Astrocyte (in vitro differentiated cells and primary cell): ENCODE data around the gene DYNLRB1. TPM values are rescaled to one million over a fixed set of nuclear protein-coding genes. Genes with fewer than 3 reads are reported as not detected.
A peak's percentile ranks its signal among the peaks of the same experiment; 100 is the strongest.
"Not testable (repeated sequence)": the region's sequence is repeated elsewhere in the genome, so short reads cannot be mapped to it uniquely, and the experiment has no call there.

ENCODE experiments used
- DNase-seq: peaks from one replicate; pipeline ENCODE4 v3.0.0-alpha.2; 2010; ENCODE audit warnings: low read depth
- FAIRE-seq: peaks from 2 replicates; lab custom pipeline; 2011; peaks lifted over from hg19 to GRCh38; lab: Jason Lieb, UNC
- H2AFZ ChIP-seq: 2 replicates; pipeline ENCODE4 v1.6.0; 2012; ENCODE audit warnings: low read depth, low read length, inconsistent platforms
- H3K27ac ChIP-seq: 2 replicates; pipeline ENCODE4 v1.5.1; 2011; ENCODE audit warnings: low read depth, low read length, inconsistent platforms
- H3K27me3 ChIP-seq: 2 replicates; pipeline ENCODE4 v1.6.0; 2011; ENCODE audit warnings: low read length, inconsistent platforms; ENCODE audit not compliant: insufficient read depth
- H3K36me3 ChIP-seq: 2 replicates; pipeline ENCODE4 v1.5.1; 2011; ENCODE audit warnings: low read length, inconsistent platforms; ENCODE audit not compliant: insufficient read depth
- H3K4me1 ChIP-seq: 2 replicates; pipeline ENCODE4 v1.5.1; 2011; ENCODE audit warnings: low read length, inconsistent platforms; ENCODE audit not compliant: insufficient read depth
- H3K4me2 ChIP-seq: 2 replicates; pipeline ENCODE4 v1.6.0; 2012; ENCODE audit warnings: low read length, inconsistent platforms
- H3K4me3 ChIP-seq: 2 replicates; pipeline ENCODE4 v1.5.1; 2011; ENCODE audit warnings: low read depth, mild to moderate bottlenecking, low read length, inconsistent platforms; ENCODE audit not compliant: insufficient read depth
- H3K79me2 ChIP-seq: 2 replicates; pipeline ENCODE4 v1.6.0; 2012; ENCODE audit warnings: mild to moderate bottlenecking, low read length, inconsistent platforms; ENCODE audit not compliant: insufficient read depth
- H3K9ac ChIP-seq: 2 replicates; pipeline ENCODE4 v1.6.0; 2012; ENCODE audit warnings: mild to moderate bottlenecking, low read length, inconsistent platforms
- H3K9me3 ChIP-seq: 2 replicates; pipeline ENCODE4 v1.5.1; 2012; ENCODE audit warnings: low read depth, mild to moderate bottlenecking, low read length, inconsistent platforms; ENCODE audit not compliant: insufficient read depth
- H4K20me1 ChIP-seq: 2 replicates; pipeline ENCODE4 v1.6.0; 2012; ENCODE audit warnings: low read length, inconsistent platforms; ENCODE audit not compliant: insufficient read depth
- H3K27ac Mint-ChIP-seq: one replicate; pipeline ENCODE4 v1.8.0; 2021; ENCODE audit warnings: mild to moderate bottlenecking, mixed read lengths; ENCODE audit not compliant: unreplicated experiment
- H3K27me3 Mint-ChIP-seq: one replicate; pipeline ENCODE4 v1.8.0; 2021; ENCODE audit warnings: low read depth, mixed read lengths; ENCODE audit not compliant: unreplicated experiment
- H3K36me3 Mint-ChIP-seq: one replicate; pipeline ENCODE4 v1.8.0; 2021; ENCODE audit warnings: low read depth, mixed read lengths; ENCODE audit not compliant: unreplicated experiment
- H3K4me1 Mint-ChIP-seq: one replicate; pipeline ENCODE4 v1.8.0; 2021; ENCODE audit warnings: low read depth, mixed read lengths; ENCODE audit not compliant: unreplicated experiment
- H3K4me3 Mint-ChIP-seq: one replicate; pipeline ENCODE4 v1.8.0; 2021; ENCODE audit warnings: mild to moderate bottlenecking, moderate library complexity, mixed read lengths; ENCODE audit not compliant: unreplicated experiment
- H3K9me3 Mint-ChIP-seq: one replicate; pipeline ENCODE4 v1.8.0; 2021; ENCODE audit warnings: mild to moderate bottlenecking, mixed read lengths; ENCODE audit not compliant: unreplicated experiment
- CTCF ChIP-seq: IDR thresholded peaks from 2 replicates; pipeline ENCODE4 v1.5.1; 2011; ENCODE audit warnings: low read depth, mild to moderate bottlenecking, inconsistent platforms, low read length, moderate library complexity; ENCODE audit not compliant: insufficient read depth
- EZH2 ChIP-seq: IDR thresholded peaks from 2 replicates; pipeline ENCODE4 v1.6.1; 2012; ENCODE audit warnings: mild to moderate bottlenecking, low read length, inconsistent platforms; ENCODE audit not compliant: insufficient read depth
- total RNA-seq: library from RNA; stranded (reverse); gene quantifications from 2 replicates; pipeline ENCODE4 v1.2.1, GENCODE V29; 2021

DYNLRB1 gene
- total RNA-seq, 1 donor from 2014 or later, result 118 TPM

- H3K9me3 ChIP-seq, H3K27ac ChIP-seq, H3K4me3 ChIP-seq, H2AFZ ChIP-seq, H3K9me3 Mint-ChIP-seq, H3K27me3 ChIP-seq, H3K27ac Mint-ChIP-seq, H3K27me3 Mint-ChIP-seq, H3K9ac ChIP-seq, H3K4me2 ChIP-seq, H3K36me3 ChIP-seq, FAIRE-seq, DNase-seq: not testable (repeated sequence)
- peaks cover 82% of the 10 kb centered on the region for H3K79me2 ChIP-seq
- H3K4me1 Mint-ChIP-seq, result peaks cover 18% of the 10 kb centered on the region
- H3K4me3 Mint-ChIP-seq, result peak overlapping the region; percentile 45
- H4K20me1 ChIP-seq, result peaks cover 67% of the 10 kb centered on the region
- peaks cover 14% of the 10 kb centered on the region for H3K36me3 Mint-ChIP-seq
- H3K4me1 ChIP-seq, result peaks cover 30% of the 10 kb centered on the region
Measured at GRCh38 chr20:34519841-34520240, 3.6 kb downstream of the DYNLRB1 start.

- no peak overlapping the region for H3K4me3 ChIP-seq
- peaks cover 88% of the 10 kb centered on the region for H4K20me1 ChIP-seq
- H2AFZ ChIP-seq, result no peak overlapping the region
- no peak for FAIRE-seq
- H3K36me3 ChIP-seq, result peaks cover 22% of the 10 kb centered on the region
- H3K27ac Mint-ChIP-seq, result peak overlapping the region; percentile 85
- H3K27me3 ChIP-seq, result no peaks in the 10 kb centered on the region
- H3K36me3 Mint-ChIP-seq, result peaks cover 5% of the 10 kb centered on the region
- H3K4me2 ChIP-seq, result peak overlapping the region; percentile 53
- H3K79me2 ChIP-seq, result peaks cover 75% of the 10 kb centered on the region
- no peaks in the 10 kb centered on the region for H3K9me3 ChIP-seq
- H3K4me1 ChIP-seq, result peaks cover 38% of the 10 kb centered on the region
- peak; percentile 46 for DNase-seq
- peak overlapping the region; percentile 39 for H3K9ac ChIP-seq
- H3K9me3 Mint-ChIP-seq, result no peaks in the 10 kb centered on the region
- H3K27me3 Mint-ChIP-seq, result no peaks in the 10 kb centered on the region
- TF ChIP-seq CTCF, result peak; percentile 67
- TF ChIP-seq EZH2, result no peak
- H3K4me3 Mint-ChIP-seq, result peak overlapping the region; percentile 62
- peak overlapping the region; percentile 35 for H3K27ac ChIP-seq
- H3K4me1 Mint-ChIP-seq, result peaks cover 39% of the 10 kb centered on the region
Measured at GRCh38 chr20:34522969-34523871, 7.0 kb downstream of the DYNLRB1 start.

GRCh38 chr20:34524426-34524825, 8.2 kb downstream of the DYNLRB1 start:
- no peak overlapping the region for H3K27ac ChIP-seq
- no peaks in the 10 kb centered on the region for H3K9me3 Mint-ChIP-seq
- H3K27ac Mint-ChIP-seq, result no peak overlapping the region
- peaks cover 39% of the 10 kb centered on the region for H3K4me1 Mint-ChIP-seq
- TF ChIP-seq EZH2 (no peak), CTCF (no peak)
- no peak overlapping the region for H2AFZ ChIP-seq
- no peak overlapping the region for H3K9ac ChIP-seq
- H3K4me1 ChIP-seq, result peaks cover 38% of the 10 kb centered on the region
- FAIRE-seq, result no peak
- H3K27me3 ChIP-seq, result no peaks in the 10 kb centered on the region
- peaks cover 89% of the 10 kb centered on the region for H4K20me1 ChIP-seq
- H3K4me2 ChIP-seq, result no peak overlapping the region
- peaks cover 63% of the 10 kb centered on the region for H3K79me2 ChIP-seq
- no peaks in the 10 kb centered on the region for H3K9me3 ChIP-seq
- peaks cover 13% of the 10 kb centered on the region for H3K36me3 Mint-ChIP-seq
- peaks cover 29% of the 10 kb centered on the region for H3K36me3 ChIP-seq
- H3K27me3 Mint-ChIP-seq, result no peaks in the 10 kb centered on the region
- DNase-seq, result no peak
- no peak overlapping the region for H3K4me3 Mint-ChIP-seq
- H3K4me3 ChIP-seq, result no peak overlapping the region
